Retinal pigment epithelial cell (primary cell): Measurements from ENCODE around the gene DNAJB6.

Experiments used
- DNase-seq: peaks from one replicate; pipeline ENCODE4 v3.0.0-alpha.2; 2010; ENCODE audit warnings: low read depth
- H3K4me3 ChIP-seq: 2 replicates; pipeline ENCODE4 v1.5.1; 2011; ENCODE audit warnings: mild to moderate bottlenecking, low read length, control low read depth, moderate library complexity
- TF ChIP-seq, protein P1 (sequence below): conservative IDR thresholded peaks from 2 replicates; pipeline ENCODE4 v1.5.1; 2011; ENCODE audit warnings: low read depth, low read length, control low read depth, inconsistent platforms

DNAJB6 gene

DNA sequence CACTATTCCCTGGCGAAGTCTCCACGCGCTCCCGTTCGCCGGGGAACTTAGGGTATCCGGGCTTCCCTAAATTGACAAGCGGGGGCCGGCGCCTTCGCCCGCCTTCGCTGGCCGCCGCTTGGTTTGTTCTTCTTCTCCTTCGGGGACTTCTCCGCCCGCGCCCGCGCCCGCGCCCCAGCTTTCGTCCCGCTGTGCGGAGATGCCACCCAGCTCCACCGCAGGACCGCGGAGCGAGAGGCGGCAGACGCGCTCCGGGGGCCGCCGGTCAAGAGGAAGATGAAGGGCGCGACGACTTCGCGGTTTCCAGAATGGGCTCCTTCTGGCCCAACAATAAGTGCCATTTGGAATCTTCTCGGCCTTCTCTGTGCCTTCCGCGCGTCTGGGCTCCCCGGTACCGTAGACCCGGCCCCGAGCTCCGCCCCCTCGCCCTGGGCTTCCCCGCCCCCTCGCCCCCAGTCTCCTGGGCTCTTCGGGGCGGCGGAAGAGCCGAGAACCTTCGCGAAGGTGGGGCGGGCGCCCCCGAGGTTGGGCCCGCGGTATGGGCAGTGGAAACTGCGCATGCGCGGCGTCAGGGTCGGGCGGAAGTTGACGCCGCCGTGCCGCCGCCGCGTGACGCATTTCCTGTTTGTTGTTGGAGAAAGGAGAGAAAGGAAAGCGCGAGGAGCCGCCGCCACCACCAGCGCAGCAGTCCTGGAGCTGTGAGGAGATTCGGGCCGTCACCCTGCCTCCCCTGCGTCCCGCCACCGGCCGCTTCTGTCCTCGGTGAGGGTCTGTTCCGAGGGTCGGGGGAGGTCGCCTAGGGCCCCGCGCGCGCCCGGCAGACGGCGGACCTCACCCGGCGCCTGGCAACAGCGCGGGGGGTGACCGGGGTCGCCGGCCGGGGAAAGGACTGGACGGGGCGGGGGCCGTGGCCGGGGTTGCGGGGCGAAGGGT is at the start of gene DNAJB6:
TSS of gene DNAJB6 (plus strand) at position 622 of the 933 bp plus-strand sequence. CDS start 21,569 bp downstream, outside the sequence.
- TF ChIP-seq, protein P1, sequence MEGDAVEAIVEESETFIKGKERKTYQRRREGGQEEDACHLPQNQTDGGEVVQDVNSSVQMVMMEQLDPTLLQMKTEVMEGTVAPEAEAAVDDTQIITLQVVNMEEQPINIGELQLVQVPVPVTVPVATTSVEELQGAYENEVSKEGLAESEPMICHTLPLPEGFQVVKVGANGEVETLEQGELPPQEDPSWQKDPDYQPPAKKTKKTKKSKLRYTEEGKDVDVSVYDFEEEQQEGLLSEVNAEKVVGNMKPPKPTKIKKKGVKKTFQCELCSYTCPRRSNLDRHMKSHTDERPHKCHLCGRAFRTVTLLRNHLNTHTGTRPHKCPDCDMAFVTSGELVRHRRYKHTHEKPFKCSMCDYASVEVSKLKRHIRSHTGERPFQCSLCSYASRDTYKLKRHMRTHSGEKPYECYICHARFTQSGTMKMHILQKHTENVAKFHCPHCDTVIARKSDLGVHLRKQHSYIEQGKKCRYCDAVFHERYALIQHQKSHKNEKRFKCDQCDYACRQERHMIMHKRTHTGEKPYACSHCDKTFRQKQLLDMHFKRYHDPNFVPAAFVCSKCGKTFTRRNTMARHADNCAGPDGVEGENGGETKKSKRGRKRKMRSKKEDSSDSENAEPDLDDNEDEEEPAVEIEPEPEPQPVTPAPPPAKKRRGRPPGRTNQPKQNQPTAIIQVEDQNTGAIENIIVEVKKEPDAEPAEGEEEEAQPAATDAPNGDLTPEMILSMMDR = no peak
- no peak for DNase-seq

DNA sequence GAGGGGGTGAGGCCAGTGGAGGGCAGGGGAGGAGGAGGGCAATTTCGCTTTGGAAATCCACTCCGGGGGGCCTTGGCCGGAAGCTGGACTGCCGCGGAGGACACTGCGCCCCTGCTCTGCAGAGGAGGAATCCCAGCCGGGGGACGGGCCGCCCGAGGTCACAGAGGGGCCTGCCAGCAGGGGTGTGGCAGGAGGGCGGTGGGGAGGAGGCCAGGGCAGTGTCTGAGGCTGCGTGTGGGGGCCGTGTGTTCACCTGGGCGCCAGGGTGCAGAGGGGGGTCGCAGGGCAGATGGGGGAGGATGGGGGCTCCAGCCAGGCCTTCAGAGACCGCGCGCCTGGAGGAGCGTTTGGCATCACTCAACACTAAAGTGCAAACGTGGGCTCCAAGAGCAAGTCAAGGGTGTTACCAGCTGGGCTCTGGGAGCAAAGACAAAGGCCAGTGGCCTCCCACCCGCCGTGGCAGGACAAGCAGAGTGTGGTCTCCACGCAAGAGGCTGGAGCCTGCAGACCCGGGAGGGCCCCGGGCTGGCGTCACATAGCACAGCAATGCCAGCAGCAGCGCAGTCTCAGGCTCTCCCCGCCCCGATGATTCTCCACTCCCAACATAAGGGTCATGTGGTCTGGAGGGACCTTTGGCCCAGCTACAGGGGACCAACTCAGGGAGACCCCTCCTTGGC is 45.3 kb upstream of the DNAJB6 start:
- no peak for DNase-seq
- TF ChIP-seq, protein P1 = no peak
- no peak overlapping the region for H3K4me3 ChIP-seq

More for the DNA sequence above, at the start of gene DNAJB6:
- H3K4me3 ChIP-seq = peak within 1 kb of the TSS; percentile 81

DNA sequence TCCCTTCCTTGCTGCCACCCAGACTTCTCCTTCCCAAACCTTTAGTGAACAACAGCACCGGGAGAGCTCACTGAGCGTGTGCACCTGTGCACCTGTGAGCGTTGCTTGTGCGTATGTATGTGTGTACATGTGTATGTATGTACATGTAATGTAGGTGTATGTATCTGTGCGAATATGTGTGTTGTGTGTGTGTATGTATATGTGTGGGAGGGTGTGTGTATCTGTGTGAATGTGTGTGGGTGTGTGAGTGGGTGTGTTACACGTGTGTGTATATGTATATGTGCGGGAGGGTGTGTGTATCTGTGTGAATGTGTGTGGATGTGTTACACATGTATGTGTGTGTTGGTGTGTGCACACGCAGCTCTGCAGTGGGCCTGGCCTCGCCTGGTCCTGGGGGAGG is 44.5 kb upstream of the DNAJB6 start:
- TF ChIP-seq, protein P1 = no peak
- H3K4me3 ChIP-seq = no peak overlapping the region

GRCh38 chr7:157292770-157293412 is 43.9 kb upstream of the DNAJB6 start:
- TF ChIP-seq, protein P1 = no peak
- no peak overlapping the region for H3K4me3 ChIP-seq
- no peak for DNase-seq

More for the DNA sequence above, 44.5 kb upstream of the DNAJB6 start:
- no peak for DNase-seq

GRCh38 chr7:157293413-157293788 is 43.4 kb upstream of the DNAJB6 start:
- TF ChIP-seq, protein P1 = no peak
- DNase-seq = no peak
- no peak overlapping the region for H3K4me3 ChIP-seq

GRCh38 chr7:157294773-157295172 is 42.0 kb upstream of the DNAJB6 start:
- DNase-seq = no peak
- H3K4me3 ChIP-seq = no peak overlapping the region
- TF ChIP-seq, protein P1 = no peak
